Measurements from ENCODE around the gene GASK1A. TPM values are rescaled to one million over a fixed set of nuclear protein-coding genes. Genes with fewer than 3 reads are reported as not detected.

The GASK1A gene
- total and polyA plus RNA-seq, 10 of the 15 experiments (the other 5 are each of a cell fraction or from before 2014, with no cell fraction given) = 0.18 TPM; not detected in 9

GRCh38 chr3:42934111-42934510 is 45.0 kb upstream of the GASK1A start:
- Histone ChIP-seq H3K36me3 (ENCODE audit: control insufficient read depth in 2 of 2, insufficient read depth in 2 of 2, low read length in 1 of 2) (no peaks in the 10 kb centered on the region), H3K9me3 (replicated peaks; ENCODE audit: control insufficient read depth, insufficient read depth, low read length) (no peaks in the 10 kb centered on the region), H3K27me3 (replicated peaks in 1 of 2; ENCODE audit: control insufficient read depth in 2 of 2, insufficient read depth in 2 of 2, low read length in 1 of 2) (no peaks in the 10 kb centered on the region), H3K79me2 (ENCODE audit: control insufficient read depth, insufficient read depth, low read length) (no peaks in the 10 kb centered on the region), H3K4me2 (ENCODE audit: control insufficient read depth, insufficient read depth) (no peak overlapping the region), H4K20me1 (ENCODE audit: control insufficient read depth, insufficient read depth) (no peaks in the 10 kb centered on the region), H3K9ac (ENCODE audit: control insufficient read depth, insufficient read depth, low read length) (no peak overlapping the region), H3K4me1 (ENCODE audit: control insufficient read depth, insufficient read depth, low read length) (no peaks in the 10 kb centered on the region), H3K4me3 (no peak overlapping the region), H3K27ac (ENCODE audit: control insufficient read depth, insufficient read depth) (no peak overlapping the region), H2AFZ (ENCODE audit: control insufficient read depth, low read depth, low read length) (no peak overlapping the region)
- intact Hi-C loops (cut with micrococcal nuclease; ENCODE audit: unreplicated experiment) (no loop called here), in situ Hi-C loops (cut with MboI) (no loop called here)
- DNase-seq (ENCODE audit: low read depth, low spot score) (no peak), ATAC-seq (no peak), FAIRE-seq (no peak)
- no TSS peak for BruUV-seq (replicated peaks)
- ChIA-PET RAD21 (ENCODE audit: unreplicated experiment) (no interaction called here), CTCF (no interaction called here), POLR2A (no interaction called here), SMC1A (ENCODE audit: uncharacterized antibody, unreplicated experiment) (no interaction called here)
- TF ChIP-seq TBL1XR1 (IDR thresholded peaks at IDR 0.05; ENCODE audit: low read depth, low read length) (no peak), CREB1 (IDR thresholded peaks at IDR 0.05; ENCODE audit: low read depth) (no peak), PAX8 (IDR thresholded peaks at IDR 0.05) (no peak), CHD1 (IDR thresholded peaks at IDR 0.05; ENCODE audit: low read depth, low read length) (no peak), EZH2 (IDR thresholded peaks at IDR 0.05; ENCODE audit: borderline replicate concordance, control insufficient read depth, low read depth, low read length) (no peak), SMARCA5 (IDR thresholded peaks at IDR 0.05) (no peak), RBBP5 (conservative IDR thresholded peaks at IDR 0.05) (no peak), IKZF1 (conservative IDR thresholded peaks at IDR 0.05) (no peak)
- WGBS (ENCODE audit: insufficient coverage, insufficient replicate concordance, low lambda C conversion rate, missing lambda C conversion rate) = 56% methylated on average over 5 of the region's 5 CpGs

DNA sequence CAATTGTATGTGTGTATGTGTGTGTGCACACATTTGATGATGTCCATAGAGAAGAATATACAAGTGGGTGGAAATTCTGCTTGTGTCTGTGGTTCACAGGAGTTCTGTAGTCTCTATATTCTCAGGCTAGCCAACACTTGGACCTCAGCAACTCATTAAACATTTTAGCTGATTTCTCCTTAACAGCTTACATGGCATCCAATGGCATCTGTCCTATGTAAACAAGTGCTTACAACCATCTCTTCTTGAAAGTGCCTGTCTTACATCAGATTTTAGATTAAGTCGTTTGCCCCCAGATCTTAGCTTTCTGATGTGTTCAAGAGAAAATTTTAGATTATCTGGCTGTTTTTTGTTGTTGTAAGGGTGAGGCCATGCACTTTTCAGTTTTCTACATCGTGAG is 44.2 kb upstream of the GASK1A start:
- DNase-seq (ENCODE audit: low read depth, low spot score) = no peak
- CTCF ChIA-PET = no interaction called here
- WGBS (ENCODE audit: insufficient coverage, insufficient replicate concordance, low lambda C conversion rate, missing lambda C conversion rate) = 0% methylated on average over 2 of the region's 2 CpGs
- TF ChIP-seq POLR2AphosphoS5 (IDR thresholded peaks at IDR 0.05; ENCODE audit: low read length) (no peak), MLLT1 (IDR thresholded peaks at IDR 0.05) (no peak), SKIL (IDR thresholded peaks at IDR 0.05; ENCODE audit: low read depth, poor library complexity, severe bottlenecking) (no peak), HDGF (IDR thresholded peaks at IDR 0.05) (no peak), RELA (IDR thresholded peaks at IDR 0.05; ENCODE audit: borderline replicate concordance, partially characterized antibody) (no peak)
- TF ChIP-seq, protein P1, sequence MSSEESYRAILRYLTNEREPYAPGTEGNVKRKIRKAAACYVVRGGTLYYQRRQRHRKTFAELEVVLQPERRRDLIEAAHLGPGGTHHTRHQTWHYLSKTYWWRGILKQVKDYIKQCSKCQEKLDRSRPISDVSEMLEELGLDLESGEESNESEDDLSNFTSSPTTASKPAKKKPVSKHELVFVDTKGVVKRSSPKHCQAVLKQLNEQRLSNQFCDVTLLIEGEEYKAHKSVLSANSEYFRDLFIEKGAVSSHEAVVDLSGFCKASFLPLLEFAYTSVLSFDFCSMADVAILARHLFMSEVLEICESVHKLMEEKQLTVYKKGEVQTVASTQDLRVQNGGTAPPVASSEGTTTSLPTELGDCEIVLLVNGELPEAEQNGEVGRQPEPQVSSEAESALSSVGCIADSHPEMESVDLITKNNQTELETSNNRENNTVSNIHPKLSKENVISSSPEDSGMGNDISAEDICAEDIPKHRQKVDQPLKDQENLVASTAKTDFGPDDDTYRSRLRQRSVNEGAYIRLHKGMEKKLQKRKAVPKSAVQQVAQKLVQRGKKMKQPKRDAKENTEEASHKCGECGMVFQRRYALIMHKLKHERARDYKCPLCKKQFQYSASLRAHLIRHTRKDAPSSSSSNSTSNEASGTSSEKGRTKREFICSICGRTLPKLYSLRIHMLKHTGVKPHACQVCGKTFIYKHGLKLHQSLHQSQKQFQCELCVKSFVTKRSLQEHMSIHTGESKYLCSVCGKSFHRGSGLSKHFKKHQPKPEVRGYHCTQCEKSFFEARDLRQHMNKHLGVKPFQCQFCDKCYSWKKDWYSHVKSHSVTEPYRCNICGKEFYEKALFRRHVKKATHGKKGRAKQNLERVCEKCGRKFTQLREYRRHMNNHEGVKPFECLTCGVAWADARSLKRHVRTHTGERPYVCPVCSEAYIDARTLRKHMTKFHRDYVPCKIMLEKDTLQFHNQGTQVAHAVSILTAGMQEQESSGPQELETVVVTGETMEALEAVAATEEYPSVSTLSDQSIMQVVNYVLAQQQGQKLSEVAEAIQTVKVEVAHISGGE (CRISPR knock-in tag; IDR thresholded peaks at IDR 0.05) = no peak

More for the DNA sequence above, 44.2 kb upstream of the GASK1A start:
- in situ Hi-C loops (cut with MboI) (no loop called here), intact Hi-C loops (cut with micrococcal nuclease; ENCODE audit: unreplicated experiment) (no loop called here)
- no peaks in the 10 kb centered on the region for H4K20me1 ChIP-seq (ENCODE audit: control insufficient read depth, insufficient read depth)
- SMC1A ChIA-PET (ENCODE audit: uncharacterized antibody, unreplicated experiment) = no interaction called here
- POLR2A ChIA-PET = no interaction called here
- no peak overlapping the region for H3K9ac ChIP-seq (ENCODE audit: control insufficient read depth, insufficient read depth, low read length)
- RAD21 ChIA-PET (ENCODE audit: unreplicated experiment) = no interaction called here
- H3K4me1 ChIP-seq (ENCODE audit: control insufficient read depth, insufficient read depth, low read length) = no peaks in the 10 kb centered on the region
- no peak overlapping the region for H2AFZ ChIP-seq (ENCODE audit: control insufficient read depth, low read depth, low read length)
- H3K4me2 ChIP-seq (ENCODE audit: control insufficient read depth, insufficient read depth) = no peak overlapping the region
- no peak overlapping the region for H3K27ac ChIP-seq (ENCODE audit: control insufficient read depth, insufficient read depth)
- FAIRE-seq (no peak), ATAC-seq (no peak)
- no peaks in the 10 kb centered on the region for H3K9me3 ChIP-seq (replicated peaks; ENCODE audit: control insufficient read depth, insufficient read depth, low read length)
- BruUV-seq (replicated peaks) = no TSS peak
- H3K27me3 ChIP-seq (replicated peaks in 1 of 2; ENCODE audit: control insufficient read depth in 2 of 2, insufficient read depth in 2 of 2, low read length in 1 of 2) = no peaks in the 10 kb centered on the region
- H3K36me3 ChIP-seq (ENCODE audit: control insufficient read depth in 2 of 2, insufficient read depth in 2 of 2, low read length in 1 of 2) = no peaks in the 10 kb centered on the region
- H3K79me2 ChIP-seq (ENCODE audit: control insufficient read depth, insufficient read depth, low read length) = no peaks in the 10 kb centered on the region
- H3K4me3 ChIP-seq = no peak overlapping the region

Data from GM12878 (cell line).